Naive thymus-derived CD8-positive, alpha-beta T cell (primary cell): Measurements from ENCODE around the gene ATF6B. TPM values are rescaled to one million over a fixed set of nuclear protein-coding genes. Genes with fewer than 3 reads are reported as not detected.
"Not testable (repeated sequence)": the region's sequence is repeated elsewhere in the genome, so short reads cannot be mapped to it uniquely, and the experiment has no call there.

Experiments used
- ATAC-seq, 2 donors: fragments of 150-1000 bp; cut with Tn5 transposase in 1 of 2; sonication (Bioruptor Pico), chemical (Tn5 transposase) in 1 of 2; 1 replicate in 1 of 2; 2 replicates in 1 of 2; pipeline ENCODE4 v1.10.0; 2021; ENCODE audit warnings: mild to moderate bottlenecking in 2 of 2, moderate library complexity in 2 of 2
- POLR2A ChIA-PET: fragments of 350-600 bp; sonication (Branson Sonifier 250); formaldehyde crosslinking; loops from one replicate; lab custom pipeline; 2021; ENCODE audit warnings: antibody characterized with exemption; lab: Charles Lee
- DNase-seq, 10 donors: peaks; one replicate each; pipeline versions ENCODE4 v3.0.0 to v3.0.0-alpha.2; 2020 to 2022
- H3K27ac Mint-ChIP-seq, 10 donors: one replicate each; pipeline ENCODE4 v1.8.0; 2020 to 2022; ENCODE audit warnings: mild to moderate bottlenecking in 10 of 10, mixed read lengths in 10 of 10, moderate library complexity in 4 of 10, inconsistent platforms in 1 of 10
- H3K27me3 Mint-ChIP-seq, 5 donors: one replicate each; pipeline ENCODE4 v1.8.0; 2021 to 2022; ENCODE audit warnings: mixed read lengths in 5 of 5
- H3K36me3 Mint-ChIP-seq, 3 donors: one replicate each; pipeline ENCODE4 v1.8.0; 2020 to 2022; ENCODE audit warnings: mixed read lengths in 3 of 3, mild to moderate bottlenecking in 2 of 3, inconsistent platforms in 1 of 3
- H3K4me1 Mint-ChIP-seq, 4 donors: one replicate each; pipeline ENCODE4 v1.8.0; 2021 to 2022; ENCODE audit warnings: mixed read lengths in 4 of 4
- H3K4me3 Mint-ChIP-seq, 10 donors: one replicate each; pipeline ENCODE4 v1.8.0; 2020 to 2022; ENCODE audit warnings: mild to moderate bottlenecking in 10 of 10, mixed read lengths in 10 of 10, moderate library complexity in 6 of 10, inconsistent platforms in 1 of 10
- H3K9me3 Mint-ChIP-seq, 9 donors: one replicate each; pipeline ENCODE4 v1.8.0; 2020 to 2022; ENCODE audit warnings: mixed read lengths in 9 of 9, mild to moderate bottlenecking in 3 of 9, inconsistent platforms in 1 of 9, moderate library complexity in 1 of 9
- polyA plus RNA-seq, 3 donors: library from polyadenylated mRNA; unstranded; fragments of 300-500 nt; fragmentation: Illumina TruSeq; gene quantifications; one replicate each; pipeline ENCODE4 v1.2.3, GENCODE V29; 2021
- total RNA-seq, 8 experiments: library from RNA in 2 of 8; stranded (reverse) in 2 of 8; gene quantifications; one replicate each; pipeline ENCODE4 v1.2.3 and lab custom pipeline; 2021 to 2026

Gene ATF6B
- total and polyA plus RNA-seq, 5 experiments from 2014 or later = 17.5 to 141 (median 25.7) TPM

GRCh38 chr6:32112431-32112980 is 15.5 kb downstream of the ATF6B start:
- H3K4me3 Mint-ChIP-seq = no peak overlapping the region
- POLR2A ChIA-PET = no interaction called here
- H3K4me1 Mint-ChIP-seq = peaks cover 18 to 38% (median 32%) of the 10 kb centered on the region in 4 donors
- ATAC-seq (no peak), DNase-seq (peak in 1 of 10 donors; percentile 15)
- H3K27ac Mint-ChIP-seq = peak overlapping the region in 8 of 10 donors; percentile 4 to 92 (median 58)
- no peaks in the 10 kb centered on the region for H3K9me3 Mint-ChIP-seq
- peaks cover 0 to 2% (median 0%) of the 10 kb centered on the region in 5 donors for H3K27me3 Mint-ChIP-seq
- peaks cover 0 to 28% (median 0%) of the 10 kb centered on the region in 3 donors for H3K36me3 Mint-ChIP-seq

- H3K36me3 Mint-ChIP-seq = peaks cover 0 to 19% (median 0%) of the 10 kb centered on the region in 3 donors
These were observed 16.5 kb downstream of the ATF6B start for GRCh38 chr6:32111424-32112066.

GRCh38 chr6:32110632-32111031 is 17.4 kb downstream of the ATF6B start:
- peak in 1 of 10 donors; percentile 28 for DNase-seq
- Mint-ChIP-seq H3K27ac (peak overlapping the region in 4 of 10 donors; percentile 31 to 76 (median 66)), H3K27me3 (peaks cover 0 to 3% (median 0%) of the 10 kb centered on the region in 5 donors), H3K36me3 (peaks cover 0 to 11% (median 1%) of the 10 kb centered on the region in 3 donors), H3K4me1 (peaks cover 24 to 39% (median 36%) of the 10 kb centered on the region in 4 donors), H3K4me3 (no peak overlapping the region), H3K9me3 (no peaks in the 10 kb centered on the region)
- POLR2A ChIA-PET = interaction anchor here (0.9 to 1.1 kb wide), 2 partner anchors 19 to 54 kb away, joined by 3 read pairs; partner anchors contain the start of genes EGFL8 and FKBPL
- ATAC-seq = no peak

More at GRCh38 chr6:32111424-32112066, 16.5 kb downstream of the ATF6B start:
- peak overlapping the region in 8 of 10 donors; percentile 11 to 92 (median 52) for H3K27ac Mint-ChIP-seq
- peaks cover 0 to 2% (median 0%) of the 10 kb centered on the region in 5 donors for H3K27me3 Mint-ChIP-seq
- POLR2A ChIA-PET = no interaction called here
- no peaks in the 10 kb centered on the region for H3K9me3 Mint-ChIP-seq
- no peak overlapping the region for H3K4me3 Mint-ChIP-seq
- DNase-seq (peak in 1 of 10 donors; percentile 22), ATAC-seq (no peak)
- H3K4me1 Mint-ChIP-seq = peaks cover 24 to 42% (median 38%) of the 10 kb centered on the region in 4 donors

GRCh38 chr6:32109765-32110160 is 18.3 kb downstream of the ATF6B start:
- Mint-ChIP-seq H3K4me1 (peaks cover 24 to 41% (median 34%) of the 10 kb centered on the region in 4 donors), H3K9me3 (no peaks in the 10 kb centered on the region), H3K36me3 (peaks cover 0 to 2% (median 1%) of the 10 kb centered on the region in 3 donors), H3K4me3 (peak overlapping the region in 1 of 10 donors; percentile 14), H3K27ac (peak overlapping the region in 9 of 10 donors; percentile 22 to 92 (median 56)), H3K27me3 (peaks cover 0 to 11% (median 4%) of the 10 kb centered on the region in 5 donors)
- POLR2A ChIA-PET = interaction anchor here (0.9 to 1.1 kb wide), 2 partner anchors 20 to 55 kb away, joined by 3 read pairs; partner anchors contain the start of genes EGFL8 and FKBPL
- DNase-seq (peak in 1 of 10 donors; percentile 60), ATAC-seq (no peak)

GRCh38 chr6:32109114-32109764 is 18.8 kb downstream of the ATF6B start, which contains the start of gene TNXB:
Gene TNXB, minus strand, starts transcription at chr6:32109338. Its CDS starts 11,140 bp downstream, at chr6:32098198.
- ATAC-seq (peak; percentile 42 to 66), DNase-seq (peak in 1 of 10 donors; percentile 65)
- H3K4me3 Mint-ChIP-seq = peak within 1 kb of the TSS in 6 of 10 donors; percentile 20 to 70 (median 52)
- H3K9me3 Mint-ChIP-seq = no peaks in the 10 kb centered on the region
- H3K27me3 Mint-ChIP-seq = peaks cover 1 to 17% (median 4%) of the 10 kb centered on the region in 5 donors
- H3K4me1 Mint-ChIP-seq = peaks cover 24 to 42% (median 34%) of the 10 kb centered on the region in 4 donors
- H3K27ac Mint-ChIP-seq = peak within 1 kb of the TSS in 9 of 10 donors; percentile 22 to 92 (median 64)
- POLR2A ChIA-PET = interaction anchor here (1.1 kb wide), 1 partner anchor 55 kb away, joined by 3 read pairs; the partner anchor contains the start of gene EGFL8
- H3K36me3 Mint-ChIP-seq = peaks cover 0 to 1% (median 0%) of the 10 kb centered on the region in 3 donors

- no peak for DNase-seq
- H3K4me3 Mint-ChIP-seq = peak overlapping the region in 6 of 10 donors; percentile 20 to 70 (median 52)
- peaks cover 0 to 1% (median 0%) of the 10 kb centered on the region in 3 donors for H3K36me3 Mint-ChIP-seq
- peaks cover 3 to 21% (median 4%) of the 10 kb centered on the region in 5 donors for H3K27me3 Mint-ChIP-seq
- peak overlapping the region in 7 of 10 donors; percentile 18 to 92 (median 62) for H3K27ac Mint-ChIP-seq
- POLR2A ChIA-PET = no interaction called here
- H3K4me1 Mint-ChIP-seq = peaks cover 24 to 43% (median 34%) of the 10 kb centered on the region in 4 donors
- no peaks in the 10 kb centered on the region for H3K9me3 Mint-ChIP-seq
- no peak for ATAC-seq
These were observed 19.3 kb downstream of the ATF6B start for GRCh38 chr6:32108727-32109113.

GRCh38 chr6:32108094-32108627 is 19.9 kb downstream of the ATF6B start:
- Mint-ChIP-seq H3K36me3 (peaks cover 0 to 1% (median 0%) of the 10 kb centered on the region in 3 donors), H3K27ac (peak overlapping the region in 8 of 10 donors; percentile 24 to 92 (median 70)), H3K9me3 (no peaks in the 10 kb centered on the region), H3K27me3 (peaks cover 3 to 21% (median 7%) of the 10 kb centered on the region in 5 donors), H3K4me1 (peaks cover 24 to 40% (median 34%) of the 10 kb centered on the region in 4 donors), H3K4me3 (peak overlapping the region in 6 of 10 donors; percentile 14 to 69 (median 52))
- peak; percentile 32 to 38 for ATAC-seq
- POLR2A ChIA-PET = no interaction called here
- peak in 1 of 10 donors; percentile 31 for DNase-seq

GRCh38 chr6:32107406-32107805 is 20.6 kb downstream of the ATF6B start:
- POLR2A ChIA-PET = no interaction called here
- Mint-ChIP-seq H3K27ac (peak overlapping the region in 2 of 10 donors; percentile 62 to 92), H3K4me3 (peak overlapping the region in 2 of 10 donors; percentile 47 to 59), H3K27me3 (peaks cover 3 to 21% (median 7%) of the 10 kb centered on the region in 5 donors), H3K9me3 (no peaks in the 10 kb centered on the region), H3K36me3 (peaks cover 0 to 1% (median 0%) of the 10 kb centered on the region in 3 donors), H3K4me1 (peaks cover 24 to 37% (median 33%) of the 10 kb centered on the region in 4 donors)
- DNase-seq (peak in 1 of 10 donors; percentile 46), ATAC-seq (no peak)

- POLR2A ChIA-PET = no interaction called here
These were observed 22.6 kb downstream of the ATF6B start for GRCh38 chr6:32105433-32105832.

GRCh38 chr6:32102255-32102654 is 25.8 kb downstream of the ATF6B start:
- no peaks in the 10 kb centered on the region for H3K9me3 Mint-ChIP-seq
- H3K4me3 Mint-ChIP-seq = no peak overlapping the region
- peak in 1 of 10 donors; percentile 8 for DNase-seq
- no peak for ATAC-seq
- POLR2A ChIA-PET = no interaction called here
- peaks cover 0 to 1% (median 0%) of the 10 kb centered on the region in 3 donors for H3K36me3 Mint-ChIP-seq
- H3K4me1 Mint-ChIP-seq = peaks cover 3 to 9% (median 5%) of the 10 kb centered on the region in 4 donors
- H3K27me3 Mint-ChIP-seq = peaks cover 11 to 54% (median 23%) of the 10 kb centered on the region in 5 donors
- H3K27ac Mint-ChIP-seq = no peak overlapping the region

More at GRCh38 chr6:32105433-32105832, 22.6 kb downstream of the ATF6B start:
- Mint-ChIP-seq H3K4me1 (peaks cover 24 to 37% (median 30%) of the 10 kb centered on the region in 4 donors), H3K36me3 (peaks cover 0 to 1% (median 0%) of the 10 kb centered on the region in 3 donors), H3K9me3 (no peaks in the 10 kb centered on the region), H3K4me3 (no peak overlapping the region), H3K27ac (no peak overlapping the region), H3K27me3 (peaks cover 5 to 23% (median 7%) of the 10 kb centered on the region in 5 donors)
- ATAC-seq (no peak), DNase-seq (no peak)

GRCh38 chr6:32100251-32100650 is 27.8 kb downstream of the ATF6B start:
- peak in 1 of 10 donors; percentile 30 for DNase-seq
- Mint-ChIP-seq H3K4me1 (peaks cover 0 to 12% (median 9%) of the 10 kb centered on the region in 4 donors), H3K27me3 (peaks cover 14 to 65% (median 33%) of the 10 kb centered on the region in 5 donors)
- H3K9me3 Mint-ChIP-seq, H3K27ac Mint-ChIP-seq, ATAC-seq, POLR2A ChIA-PET, H3K4me3 Mint-ChIP-seq, H3K36me3 Mint-ChIP-seq: not testable (repeated sequence)
